GM18526 (cell line): ENCODE results near the gene CAMK2B.

Experiments used
- POLR2A ChIP-seq: IDR thresholded peaks from 3 replicates; pipeline ENCODE4 v1.6.1; 2011; ENCODE audit not compliant: insufficient read length; ENCODE audit errors: extremely low read depth

Gene CAMK2B

DNA sequence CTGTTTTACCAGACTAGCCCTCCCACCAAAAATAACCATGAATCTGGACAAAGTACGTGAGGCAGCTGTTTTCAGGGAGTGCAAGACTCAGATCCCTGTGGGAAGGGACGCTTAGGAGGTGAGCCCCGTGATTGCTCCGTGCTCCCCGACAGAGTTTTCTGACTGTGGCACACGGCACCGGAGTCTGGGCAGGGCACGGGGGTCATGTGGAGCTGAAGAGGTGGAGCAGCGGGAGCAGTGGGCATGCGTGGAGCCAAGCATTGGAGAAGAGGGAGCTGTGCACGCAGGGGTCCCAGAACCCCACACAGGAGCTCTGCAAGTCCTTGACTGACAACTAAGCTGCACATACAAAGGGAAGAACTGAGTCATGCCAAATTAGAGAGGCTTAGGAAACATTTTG lies 11.1 kb upstream of the CAMK2B start:
- no peak for TF ChIP-seq POLR2A

- no peak for TF ChIP-seq POLR2A
These were observed 9.8 kb upstream of the CAMK2B start for GRCh38 chr7:44335184-44335583.

- TF ChIP-seq POLR2A = no peak
These were observed 9.3 kb upstream of the CAMK2B start for GRCh38 chr7:44334734-44335097.

DNA sequence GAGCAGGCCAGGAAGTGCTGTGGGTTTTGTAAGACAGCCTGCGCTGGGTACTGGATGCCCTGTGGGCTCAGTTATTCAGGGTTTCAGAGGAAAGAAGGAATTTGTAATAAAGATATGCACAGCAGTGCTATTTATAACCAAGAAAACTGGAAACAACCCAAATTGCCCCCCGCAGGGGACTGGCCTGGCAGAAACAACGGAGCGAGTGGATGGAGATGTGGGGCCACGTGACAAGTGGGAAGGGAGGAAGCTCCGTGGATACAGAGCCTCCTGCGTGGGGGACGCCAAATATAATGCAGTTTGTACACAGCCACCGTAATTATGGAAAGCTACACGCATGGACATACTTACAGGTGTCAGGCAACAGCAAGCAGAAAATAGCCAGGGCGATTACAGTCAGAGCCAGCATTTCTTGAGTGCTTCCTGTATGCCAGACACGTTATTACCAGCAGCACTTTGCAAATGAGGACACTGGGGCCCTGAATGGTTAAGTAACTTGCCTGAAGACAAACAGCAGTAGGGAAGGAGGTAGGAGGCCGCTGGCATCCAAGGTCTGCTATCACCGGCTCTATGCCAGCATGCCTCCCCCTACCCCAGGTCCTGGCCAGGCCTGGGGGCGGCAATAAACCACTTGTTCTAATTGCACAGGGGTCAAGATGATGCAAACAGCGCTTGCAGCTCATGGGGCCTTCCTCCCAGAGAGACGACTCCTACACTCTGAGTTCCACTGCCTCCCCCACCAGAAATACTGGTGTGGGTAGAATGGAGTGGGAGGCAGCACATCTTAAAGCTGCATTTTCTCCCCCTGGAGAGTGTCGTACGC lies 8.7 kb upstream of the CAMK2B start:
- no peak for TF ChIP-seq POLR2A

DNA sequence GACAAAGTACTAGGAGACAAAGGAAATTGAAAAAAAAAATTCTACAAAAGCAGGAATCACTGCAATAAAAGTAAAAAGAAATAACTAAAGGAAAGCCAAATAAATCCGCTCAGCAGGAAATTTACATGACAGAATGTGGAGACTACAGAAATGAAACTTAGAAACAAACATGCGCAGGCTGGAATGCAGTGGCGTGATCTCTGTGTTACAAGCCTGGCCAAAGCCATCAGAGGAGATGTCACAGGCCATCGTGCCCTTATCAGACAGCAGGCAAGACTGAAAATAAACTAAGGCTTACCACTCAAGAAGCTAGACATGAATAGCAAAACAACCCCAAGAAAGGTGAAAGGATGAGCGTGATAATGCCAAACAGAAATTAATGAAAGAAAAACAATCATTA lies 6.3 kb upstream of the CAMK2B start:
- no peak for TF ChIP-seq POLR2A

- no peak for TF ChIP-seq POLR2A
These were observed 4.9 kb upstream of the CAMK2B start for GRCh38 chr7:44330331-44330730.

- no peak for TF ChIP-seq POLR2A
These were observed 4.5 kb upstream of the CAMK2B start for GRCh38 chr7:44329888-44330287.

GRCh38 chr7:44329081-44329480 lies 3.7 kb upstream of the CAMK2B start:
- no peak for TF ChIP-seq POLR2A

- no peak for TF ChIP-seq POLR2A
These were observed 2.6 kb upstream of the CAMK2B start for GRCh38 chr7:44327981-44328380.

GRCh38 chr7:44326261-44327125 lies 1.1 kb upstream of the CAMK2B start:
- TF ChIP-seq POLR2A = no peak

GRCh38 chr7:44325811-44326241 lies 432 bp upstream of the CAMK2B start:
- no peak for TF ChIP-seq POLR2A

DNA sequence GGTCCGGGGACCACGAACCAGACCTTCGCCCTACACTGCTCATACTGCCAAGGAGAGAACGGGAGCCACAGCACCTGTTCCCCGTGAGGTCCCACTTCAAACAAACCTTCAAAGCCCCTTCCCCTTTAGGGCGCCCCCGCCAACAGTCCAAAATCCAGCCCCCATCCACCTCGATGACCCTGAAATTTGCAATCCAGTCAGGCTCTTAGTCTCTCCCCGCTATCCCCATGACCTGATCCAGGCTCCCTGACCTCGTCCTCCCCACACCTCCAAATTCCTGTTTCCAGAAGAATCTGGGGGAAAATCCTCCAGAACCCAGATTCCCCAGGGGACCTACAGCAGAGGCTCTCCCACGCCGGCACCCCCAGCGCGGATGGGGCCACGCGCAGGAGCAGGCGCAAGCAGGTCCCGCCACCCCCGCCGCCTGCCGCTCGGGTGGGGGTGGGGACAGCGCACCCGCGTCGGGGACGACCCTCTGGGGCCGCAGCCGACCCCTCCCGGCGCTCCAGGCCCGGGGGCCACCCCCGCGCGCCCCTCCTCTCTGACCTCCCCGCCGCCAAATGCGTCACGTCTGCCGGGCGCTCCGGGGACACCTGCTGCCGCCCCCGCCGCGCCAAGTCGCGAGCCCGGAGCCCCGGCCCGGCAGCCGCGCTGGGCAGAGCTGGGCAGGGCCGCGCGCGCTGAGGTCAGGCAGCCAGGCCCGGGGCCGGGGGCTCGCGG lies 753 bp downstream of the CAMK2B start:
- no peak for TF ChIP-seq POLR2A

- TF ChIP-seq POLR2A = no peak
These were observed 1.3 kb downstream of the CAMK2B start for GRCh38 chr7:44324204-44324480.

- TF ChIP-seq POLR2A = no peak
These were observed 1.8 kb downstream of the CAMK2B start for GRCh38 chr7:44323381-44324203.
